HCT116 (cell line): ENCODE measurements around the gene RPL7L1. TPM values are rescaled to one million over a fixed set of nuclear protein-coding genes. Genes with fewer than 3 reads are reported as not detected.

Experiments used
- ATAC-seq: fragments of 200-7000 bp; cut with Tn5 transposase; 2 replicates; pipeline ENCODE4 v1.9.1; 2020; ENCODE audit warnings: mild to moderate bottlenecking, moderate library complexity
- BruUV-seq: library from RNA; stranded (reverse); fragments of 400-500 nt; replicated peaks from 2 replicates; lab custom pipeline; 2021; lab: Mats Ljungman, UMichigan
- CTCF ChIA-PET: fragments of 300-600 bp; sonication (Branson Sonifier 250); formaldehyde crosslinking; loops from one replicate; lab custom pipeline; 2021; ENCODE audit warnings: antibody characterized with exemption; lab: Charles Lee
- POLR2A ChIA-PET: fragments of 300-600, 350-600 bp; sonication (Branson Sonifier 250); formaldehyde crosslinking; loops from one replicate; lab custom pipeline; 2021; ENCODE audit warnings: antibody characterized with exemption; lab: Charles Lee
- RAD21 ChIA-PET, 2 experiments: fragments of 300-600 bp; sonication (Branson Sonifier 250); formaldehyde crosslinking; loops; one replicate each; lab custom pipeline; 2023; ENCODE audit warnings: low total read pairs in 2 of 2; ENCODE audit not compliant: uncharacterized antibody in 2 of 2, unreplicated experiment in 2 of 2, low non-redundant PET in 1 of 2; lab: Charles Lee
- DNase-seq: peaks from one replicate; pipeline ENCODE4 v3.0.0-alpha.2; 2010; ENCODE audit warnings: low read depth, low spot score
- H2AFZ ChIP-seq: fragments of 200-600 bp; shearing (Covaris generic), sonication (generic); 2 replicates; pipeline ENCODE4 v1.6.1; 2017; ENCODE audit warnings: low read depth, mixed run types, mixed read lengths, antibody characterized with exemption, low read length; ENCODE audit not compliant: poor library complexity, severe bottlenecking
- H3K27ac ChIP-seq: 2 replicates; pipeline ENCODE4 v1.5.1; 2012; ENCODE audit warnings: low read depth, low read length
- H3K27me3 ChIP-seq: fragments of 200-600 bp; sonication (generic); 2 replicates; pipeline ENCODE4 v1.6.1; 2016; ENCODE audit warnings: mixed run types, low read length, mixed read lengths; ENCODE audit not compliant: insufficient read depth
- H3K36me3 ChIP-seq, 2 experiments: fragments of 200-500 bp in 1 of 2; fragments of 200-600 bp in 1 of 2; sonication (Bioruptor generic) in 1 of 2; sonication (generic) in 1 of 2; 2 replicates each; pipeline versions ENCODE4 v1.5.1 to v1.6.1; 2014 to 2016; ENCODE audit warnings: low read length in 2 of 2, inconsistent platforms in 1 of 2, mixed read lengths in 1 of 2, mixed run types in 1 of 2; ENCODE audit not compliant: insufficient read depth in 2 of 2, control insufficient read depth in 1 of 2
- H3K4me1 ChIP-seq, 2 experiments: fragments of 200-600 bp in 1 of 2; sonication (generic) in 1 of 2; 2 replicates each; pipeline versions ENCODE4 v1.5.1 to v1.6.1; 2012 to 2017; ENCODE audit warnings: low read length in 2 of 2, inconsistent platforms in 1 of 2, mild to moderate bottlenecking in 1 of 2, mixed read lengths in 1 of 2, mixed run types in 1 of 2, moderate library complexity in 1 of 2; ENCODE audit not compliant: insufficient read depth in 2 of 2, control insufficient read depth in 1 of 2
- H3K4me2 ChIP-seq: fragments of 200-600 bp; sonication (generic); 2 replicates; pipeline ENCODE4 v1.6.1; 2017; ENCODE audit warnings: mixed run types, low read length, mixed read lengths
- H3K4me3 ChIP-seq, 2 experiments: fragments of 200-600 bp in 1 of 2; sonication (generic) in 1 of 2; replicated peaks in 1 of 2; 2 replicates each; pipeline ENCODE4 v1.5.1; 2011 to 2016; ENCODE audit warnings: low read length in 2 of 2, control low read depth in 1 of 2, low read depth in 1 of 2, mild to moderate bottlenecking in 1 of 2, mixed read lengths in 1 of 2, mixed run types in 1 of 2
- H3K79me2 ChIP-seq: fragments of 200-600 bp; sonication (generic); 2 replicates; pipeline ENCODE4 v1.6.1; 2017; ENCODE audit warnings: mild to moderate bottlenecking, mixed run types, low read length, moderate library complexity, mixed read lengths; ENCODE audit not compliant: insufficient read depth
- H3K9ac ChIP-seq: fragments of 200-600 bp; sonication (generic); 2 replicates; pipeline ENCODE4 v1.6.1; 2016; ENCODE audit warnings: low read length, mixed read lengths
- H3K9me2 ChIP-seq: fragments of 200-600 bp; sonication (generic), shearing (Covaris generic); 2 replicates; pipeline ENCODE4 v1.6.1; 2017; ENCODE audit warnings: mixed run types, mild to moderate bottlenecking, moderate library complexity; ENCODE audit not compliant: insufficient read depth
- H3K9me3 ChIP-seq, 2 experiments: fragments of 200-500 bp in 1 of 2; fragments of 200-600 bp in 1 of 2; sonication (Bioruptor generic) in 1 of 2; sonication (generic) in 1 of 2; 2 replicates each; pipeline ENCODE4 v1.6.1; 2014 to 2017; ENCODE audit warnings: low read length in 2 of 2, mixed read lengths in 2 of 2, inconsistent platforms in 1 of 2, low read depth in 1 of 2, mild to moderate bottlenecking in 1 of 2, mixed run types in 1 of 2, moderate library complexity in 1 of 2; ENCODE audit not compliant: control insufficient read depth in 1 of 2, insufficient read depth in 1 of 2
- H4K20me1 ChIP-seq: fragments of 200-600 bp; sonication (generic), shearing (Covaris generic); 2 replicates; pipeline ENCODE4 v1.6.1; 2017; ENCODE audit warnings: mixed run types, mild to moderate bottlenecking, moderate library complexity; ENCODE audit not compliant: insufficient read depth
- ELF1 ChIP-seq: IDR thresholded peaks from 2 replicates; pipeline ENCODE4 v1.6.1; 2012; ENCODE audit warnings: low read depth, borderline replicate concordance
- EZH2 ChIP-seq: fragments of 200-600 bp; sonication (generic); IDR thresholded peaks from 2 replicates; pipeline ENCODE4 v1.6.1; 2017; ENCODE audit warnings: antibody characterized with exemption, mixed run types
- FOSL1 ChIP-seq: IDR thresholded peaks from 2 replicates; pipeline ENCODE4 v1.6.1; 2012; ENCODE audit warnings: low read depth
- JUND ChIP-seq: IDR thresholded peaks from 2 replicates; pipeline ENCODE4 v1.6.1; 2012
- RAD21 ChIP-seq: IDR thresholded peaks from 2 replicates; pipeline ENCODE4 v1.6.1; 2012; ENCODE audit warnings: low read depth, mild to moderate bottlenecking
- REST ChIP-seq: IDR thresholded peaks from 2 replicates; pipeline ENCODE4 v1.6.1; 2012; ENCODE audit warnings: low read depth
- SP1 ChIP-seq: IDR thresholded peaks from 2 replicates; pipeline ENCODE4 v1.6.1; 2012; ENCODE audit warnings: low read depth
- SRF ChIP-seq: IDR thresholded peaks from 2 replicates; pipeline ENCODE4 v1.6.1; 2012; ENCODE audit warnings: low read depth
- ZNF274 ChIP-seq: fragments of 200-500 bp; sonication (Bioruptor generic); IDR thresholded peaks from 2 replicates; pipeline ENCODE4 v1.6.1; 2014; ENCODE audit warnings: mild to moderate bottlenecking, low read depth, low read length, inconsistent platforms
- intact Hi-C: fragments of 100-400 bp; cut with micrococcal nuclease; formaldehyde crosslinking; loops from 2 replicates; pipeline ENCODE4 v1.10.0; 2022
- total RNA-seq: library from RNA; stranded (reverse); gene quantifications from one replicate; pipeline ENCODE4 v1.2.1, GENCODE V29; 2021; ENCODE audit not compliant: unreplicated experiment
- TF ChIP-seq, protein P1 (sequence below): IDR thresholded peaks from 2 replicates; pipeline ENCODE4 v1.6.1; 2012

The RPL7L1 gene
- total RNA-seq, 1 experiment from 2014 or later, result 125 TPM

DNA sequence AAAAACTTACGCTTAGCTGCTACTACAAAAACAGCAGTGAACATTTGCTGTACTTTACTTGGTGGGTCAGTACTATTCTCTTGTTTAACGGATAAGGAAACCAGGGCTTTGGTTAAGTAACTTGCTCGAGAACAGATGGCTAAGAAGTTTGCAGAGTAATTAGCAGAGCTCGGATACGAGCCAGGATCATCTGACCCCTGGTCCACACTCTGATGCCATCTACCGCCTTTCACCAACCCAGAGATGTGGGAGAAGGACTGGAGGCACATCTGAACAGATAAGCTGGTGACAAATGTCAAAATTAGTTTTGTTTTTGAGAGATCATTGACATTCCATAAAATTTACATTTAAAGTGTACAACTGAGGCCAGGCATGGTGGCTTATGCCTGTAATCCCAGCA is 18.9 kb upstream of the RPL7L1 start:
- Histone ChIP-seq H3K4me1 (no peaks in the 10 kb centered on the region), H3K27me3 (no peaks in the 10 kb centered on the region), H2AFZ (no peak overlapping the region), H3K4me3 (no peak overlapping the region), H3K79me2 (no peaks in the 10 kb centered on the region), H4K20me1 (no peaks in the 10 kb centered on the region), H3K9me2 (no peaks in the 10 kb centered on the region), H3K9me3 (no peaks in the 10 kb centered on the region), H3K4me2 (no peak overlapping the region), H3K9ac (no peak overlapping the region), H3K27ac (no peak overlapping the region), H3K36me3 (peaks cover 4 to 20% of the 10 kb centered on the region in 2 experiments; a peak in 3 of 4 replicates)
- POLR2A ChIA-PET, result interaction anchor here (0.5 kb wide), 1 partner anchor 78 kb away, joined by 4 read pairs; no protein-coding TSS in a partner anchor
- RAD21 ChIA-PET, result no interaction called here
- no peak for ATAC-seq
- CTCF ChIA-PET, result no interaction called here
- BruUV-seq, result no TSS peak
- intact Hi-C loops, result no loop called here
- TF ChIP-seq ZNF274, result no peak
- TF ChIP-seq FOSL1, result no peak
- no peak for TF ChIP-seq JUND
- TF ChIP-seq ELF1, result no peak
- no peak for TF ChIP-seq RAD21
- TF ChIP-seq SP1, result no peak
- no peak for TF ChIP-seq REST
- TF ChIP-seq SRF, result no peak
- TF ChIP-seq, protein P1, sequence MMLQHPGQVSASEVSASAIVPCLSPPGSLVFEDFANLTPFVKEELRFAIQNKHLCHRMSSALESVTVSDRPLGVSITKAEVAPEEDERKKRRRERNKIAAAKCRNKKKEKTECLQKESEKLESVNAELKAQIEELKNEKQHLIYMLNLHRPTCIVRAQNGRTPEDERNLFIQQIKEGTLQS, result no peak
- no peak for TF ChIP-seq EZH2
- TF ChIP-seq, all 23 proteins: peak for 0
- DNase-seq, result no peak
